ENCODE data around the gene HOXA9. TPM values are rescaled to one million over a fixed set of nuclear protein-coding genes. Genes with fewer than 3 reads are reported as not detected.

HOXA9 gene
- polyA plus RNA-seq, 4 donors: 86.6 to 118 (median 107) TPM

DNA sequence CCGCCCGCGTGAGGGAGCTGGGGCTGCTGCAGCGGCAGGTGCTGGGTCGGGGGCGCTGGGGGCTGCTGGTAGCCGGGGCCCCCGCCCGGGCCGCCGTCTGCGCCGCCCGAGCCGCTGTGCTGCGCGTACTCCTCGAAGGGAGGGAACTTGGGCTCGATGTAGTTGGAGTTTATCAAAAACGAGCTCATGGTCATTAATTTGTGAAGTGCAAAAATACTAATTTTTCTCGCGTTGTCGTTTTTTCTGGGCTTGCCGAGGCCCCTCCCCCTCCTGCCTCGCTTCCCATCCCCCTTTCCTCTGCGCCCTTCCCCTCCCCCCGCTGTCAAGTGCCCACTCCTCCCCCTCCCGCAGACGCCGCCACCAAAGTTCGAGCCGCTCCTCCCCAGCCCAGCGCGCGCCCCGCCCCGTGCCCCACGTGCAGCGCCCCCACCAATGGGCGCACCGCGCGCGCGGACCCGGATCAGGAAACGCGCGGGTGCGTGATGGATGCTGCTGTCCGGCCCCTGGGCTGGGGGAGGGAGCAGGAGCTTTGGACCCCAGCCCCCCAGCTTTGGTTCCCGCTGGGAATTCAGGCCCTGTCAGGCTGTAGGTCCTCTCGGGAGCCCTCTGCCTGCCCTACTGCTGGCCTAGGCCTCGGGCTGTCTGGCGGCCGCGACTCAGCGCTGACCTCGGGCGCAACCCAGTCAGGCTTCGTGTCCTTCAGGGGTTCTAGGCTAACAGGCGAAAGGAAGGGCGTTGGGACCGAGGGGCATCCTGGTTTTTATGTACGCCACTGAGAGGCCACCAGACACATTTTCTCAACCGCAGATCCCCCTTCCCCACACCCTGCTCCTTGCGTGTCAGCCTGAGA is 34.6 kb downstream of the HOXA9 start, which contains the start of gene HOXA4:
HOXA4 (minus strand) TSS at position 218 of the 850 bp plus-strand sequence; CDS start at position 194, 24 bp downstream.
- peak in 1 of 4 donors; percentile 86 for DNase-seq (ENCODE audit: low read depth in 4 of 4, low spot score in 2 of 4)

DNA sequence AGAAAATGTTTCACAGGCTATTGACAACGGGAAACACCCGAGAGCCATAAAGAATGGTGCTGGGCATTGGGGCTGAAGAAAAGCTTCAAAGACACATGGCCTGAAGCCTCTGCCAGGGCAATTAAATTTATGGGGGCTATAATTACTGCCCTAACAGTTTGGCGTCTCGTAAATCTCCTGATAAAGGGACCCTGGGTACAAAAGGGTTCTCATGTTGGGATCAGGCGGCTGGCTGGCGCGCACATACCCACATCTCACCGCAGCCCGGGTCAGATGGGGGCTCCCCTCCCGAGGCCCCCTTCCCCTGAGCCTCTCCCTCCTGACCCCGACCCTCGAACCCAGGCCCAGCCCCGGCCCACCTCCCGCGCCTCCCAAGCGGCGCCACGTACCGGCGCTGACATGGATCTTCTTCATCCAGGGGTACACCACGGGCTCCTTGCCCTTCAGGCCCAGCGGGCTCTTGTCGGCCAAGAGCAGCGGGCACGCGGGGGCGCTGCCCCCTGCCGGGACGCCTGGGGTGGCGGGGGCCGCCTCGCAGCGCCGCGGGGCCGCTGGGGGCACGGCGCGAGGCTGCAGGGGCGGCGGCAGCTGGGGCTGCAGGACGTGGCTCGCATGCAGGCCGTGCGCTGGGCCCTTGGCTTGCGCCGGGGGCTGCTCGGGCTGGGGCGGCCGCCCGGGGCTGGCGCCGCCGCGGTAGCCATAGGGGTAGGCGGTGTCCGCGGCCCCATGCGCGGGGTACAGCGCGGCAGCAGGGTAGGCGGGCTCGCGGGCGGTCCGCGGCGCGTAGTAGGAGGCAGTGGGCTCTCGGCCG is 35.4 kb downstream of the HOXA9 start:
- no peak for DNase-seq (ENCODE audit: low read depth in 4 of 4, low spot score in 2 of 4)

DNA sequence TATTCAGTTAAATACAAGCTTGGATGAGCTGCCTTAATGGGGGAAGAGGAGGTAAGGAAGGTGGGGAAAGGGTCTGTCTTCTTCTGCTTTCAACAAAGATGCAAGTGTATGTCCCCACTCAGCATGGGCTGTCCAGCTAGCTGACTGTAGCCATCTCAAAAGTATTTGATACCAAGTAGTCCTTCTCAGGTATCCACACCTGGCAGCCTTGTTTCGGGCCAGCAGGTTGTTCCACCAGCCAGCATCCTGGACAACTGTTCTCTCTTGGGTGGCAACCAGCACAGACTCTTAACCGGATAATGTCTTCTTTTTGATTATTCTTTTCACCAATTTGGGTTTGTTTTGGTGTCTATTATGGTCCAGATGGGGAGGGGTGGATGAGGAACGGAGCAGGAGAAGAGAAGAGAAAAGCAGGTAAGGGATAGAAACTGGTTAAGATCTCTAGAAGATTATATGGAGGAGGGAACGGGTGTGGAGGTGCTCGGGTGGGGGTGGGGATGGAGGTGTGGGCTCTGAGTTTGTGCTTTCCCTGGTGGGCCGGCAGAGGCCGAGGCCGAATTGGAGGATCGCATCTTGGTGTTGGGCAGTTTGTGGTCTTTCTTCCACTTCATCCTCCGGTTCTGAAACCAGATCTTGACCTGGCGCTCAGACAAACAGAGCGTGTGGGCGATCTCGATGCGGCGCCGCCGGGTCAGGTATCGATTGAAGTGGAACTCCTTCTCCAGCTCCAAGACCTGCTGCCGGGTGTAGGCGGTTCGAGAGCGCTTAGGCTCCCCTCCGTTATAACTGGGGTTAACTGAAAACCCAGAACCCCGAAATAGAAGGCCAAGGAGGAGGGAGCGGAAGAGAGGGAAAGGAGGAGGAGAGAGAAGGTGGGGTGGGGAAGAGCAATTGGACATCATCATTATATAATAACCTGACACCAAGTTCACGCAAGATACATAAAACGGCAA is 36.3 kb downstream of the HOXA9 start:
- no peak for DNase-seq (ENCODE audit: low read depth in 4 of 4, low spot score in 2 of 4)

DNA sequence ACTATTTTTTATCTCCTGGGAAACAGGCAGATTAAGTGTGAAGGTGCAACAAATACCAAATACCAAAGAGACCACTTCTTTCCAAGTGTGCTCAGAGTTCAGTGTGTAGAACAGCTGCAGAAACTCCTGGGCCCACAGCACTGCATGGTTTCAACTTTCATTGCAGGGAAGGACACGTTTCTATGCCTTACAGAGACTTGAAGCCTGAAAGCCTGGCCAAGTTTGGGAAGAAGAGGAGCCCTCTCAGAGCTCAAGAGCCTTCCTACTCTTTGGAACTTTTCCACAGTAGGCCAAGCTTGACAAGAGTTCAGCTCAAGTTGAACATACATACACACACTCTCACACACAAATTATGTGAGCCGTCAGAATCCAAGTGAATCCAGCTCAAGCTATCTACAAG is 37.3 kb downstream of the HOXA9 start:
- no peak for DNase-seq (ENCODE audit: low read depth in 4 of 4, low spot score in 2 of 4)

DNA sequence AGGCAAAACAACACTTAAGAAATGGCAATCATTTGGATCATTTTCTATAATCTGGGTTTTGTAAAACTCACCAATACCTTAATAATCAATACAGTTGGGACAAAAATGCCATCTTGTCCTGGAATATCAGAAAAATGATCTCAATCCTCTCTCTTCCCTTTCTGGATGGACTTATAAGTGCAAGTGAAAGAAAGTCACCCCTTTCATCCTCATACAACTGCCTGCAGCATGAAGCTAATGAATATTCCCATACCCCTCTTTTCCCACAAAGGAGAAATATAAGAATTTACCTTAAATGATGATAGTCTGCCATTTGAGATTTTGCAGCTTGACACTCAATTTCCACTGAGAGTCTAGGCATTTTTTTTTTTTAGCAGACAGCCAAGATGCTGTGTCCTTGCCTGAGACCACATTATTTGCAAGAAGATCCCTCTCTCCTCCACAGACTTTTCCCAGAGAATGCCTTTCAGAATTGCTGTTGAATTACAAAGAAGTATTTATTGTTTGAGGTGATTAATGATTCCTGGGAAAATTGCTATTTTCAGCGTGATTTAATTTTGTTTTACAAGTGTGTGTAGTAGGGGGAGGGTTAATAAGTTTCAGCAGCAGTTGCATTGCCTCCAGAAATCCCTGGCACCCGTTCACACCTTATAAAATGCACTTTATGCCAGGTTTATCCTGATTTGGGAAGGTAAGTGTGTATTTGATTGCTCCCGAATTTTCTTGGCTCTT is 38.6 kb downstream of the HOXA9 start:
- DNase-seq (ENCODE audit: low read depth in 4 of 4, low spot score in 2 of 4): no peak

DNA sequence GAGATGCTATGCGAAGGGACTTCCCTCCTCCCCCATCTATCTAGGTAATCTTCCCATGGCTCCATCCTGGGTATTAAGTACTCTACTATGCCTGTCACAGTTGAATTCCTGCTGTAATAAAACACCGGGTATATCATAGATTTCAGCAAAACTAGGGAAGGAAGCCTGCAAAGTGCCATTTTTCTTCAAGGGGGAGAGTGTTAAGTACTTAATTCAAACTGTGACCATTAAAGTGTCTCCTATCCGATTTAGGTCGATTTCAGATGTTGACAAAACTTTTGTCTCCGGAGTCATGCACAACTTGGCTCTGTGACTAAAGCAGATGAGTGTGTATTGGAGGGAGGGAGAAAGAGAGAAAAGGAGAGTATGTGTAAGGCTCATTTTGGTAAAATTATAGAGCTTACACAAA is 39.3 kb downstream of the HOXA9 start:
- no peak for DNase-seq (ENCODE audit: low read depth in 4 of 4, low spot score in 2 of 4)

DNA sequence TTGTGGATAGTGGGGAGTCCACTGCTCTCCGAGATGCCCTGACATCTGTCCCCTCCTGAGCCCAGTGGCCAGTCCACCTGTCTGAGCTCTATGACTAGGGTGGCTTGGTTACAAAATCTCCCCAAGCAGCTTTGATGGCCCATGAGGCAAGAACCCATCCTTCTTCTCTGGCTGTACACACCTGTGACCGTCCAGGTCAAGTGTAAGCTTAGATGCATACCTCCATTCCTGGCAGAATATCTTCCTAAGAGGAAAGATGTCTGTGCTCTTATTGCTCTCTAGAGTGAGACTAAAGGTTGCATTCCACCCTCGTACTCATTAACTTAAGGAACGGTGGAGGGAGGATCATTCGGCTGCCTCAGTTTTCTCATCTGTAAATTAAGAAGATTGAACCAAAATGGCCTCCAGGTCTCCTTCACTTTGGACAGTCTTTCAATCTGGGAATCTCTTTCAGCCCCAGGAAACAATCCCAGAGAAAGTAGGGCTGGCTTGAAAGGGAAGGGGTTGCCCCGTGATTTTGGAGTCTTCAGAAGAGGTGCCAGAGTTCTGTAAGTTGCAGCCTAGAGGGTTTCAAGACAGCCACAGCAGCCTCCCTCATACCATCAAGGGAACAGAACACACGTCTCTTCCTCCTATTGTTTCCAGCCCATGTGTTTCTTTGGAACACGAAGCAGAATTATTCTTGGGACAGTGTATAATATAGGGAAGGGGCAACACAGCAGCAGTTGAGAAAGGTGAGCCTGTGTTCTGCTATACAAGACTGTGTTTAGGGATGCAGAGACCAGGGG is 40.2 kb downstream of the HOXA9 start:
- no peak for DNase-seq (ENCODE audit: low read depth in 4 of 4, low spot score in 2 of 4)

DNA sequence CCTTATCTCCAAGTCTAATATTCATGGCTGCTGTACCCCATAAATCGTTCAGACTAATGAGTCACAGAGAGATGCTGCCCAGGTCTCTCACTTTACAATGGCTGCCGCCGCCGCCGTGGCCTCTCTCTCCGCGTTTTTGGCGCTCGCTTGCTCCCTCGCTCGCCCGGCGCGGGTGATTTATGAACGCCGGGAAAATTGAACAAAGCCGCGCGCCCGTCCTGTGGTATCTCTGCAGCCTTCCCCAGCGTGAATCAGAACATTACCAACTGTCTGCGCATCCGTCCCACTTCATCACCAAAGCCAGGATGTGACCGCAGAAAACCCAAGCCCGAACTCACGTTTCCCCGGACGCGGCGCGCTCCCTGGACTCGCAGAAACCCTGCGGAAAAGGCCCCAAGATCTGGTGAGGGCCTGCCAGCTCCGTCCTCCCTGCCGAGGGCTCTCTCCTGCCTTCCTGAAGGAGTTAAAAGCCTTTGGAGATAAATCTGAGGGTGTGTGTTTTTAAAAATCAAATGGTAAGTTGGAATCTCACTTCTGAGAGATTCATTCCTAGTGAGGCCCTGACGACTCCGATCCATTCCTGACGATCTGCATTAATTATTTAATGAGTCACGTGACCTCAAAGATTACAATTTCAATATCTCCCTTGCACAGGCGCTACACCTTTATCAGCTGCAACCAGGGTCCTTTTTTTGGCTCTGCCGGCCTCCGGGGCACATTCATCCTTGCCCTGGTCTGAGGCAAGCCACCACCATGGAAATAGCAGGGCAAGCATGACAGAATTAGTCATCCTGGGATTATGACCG is 41.0 kb downstream of the HOXA9 start:
- DNase-seq (ENCODE audit: low read depth in 4 of 4, low spot score in 2 of 4): no peak

DNA sequence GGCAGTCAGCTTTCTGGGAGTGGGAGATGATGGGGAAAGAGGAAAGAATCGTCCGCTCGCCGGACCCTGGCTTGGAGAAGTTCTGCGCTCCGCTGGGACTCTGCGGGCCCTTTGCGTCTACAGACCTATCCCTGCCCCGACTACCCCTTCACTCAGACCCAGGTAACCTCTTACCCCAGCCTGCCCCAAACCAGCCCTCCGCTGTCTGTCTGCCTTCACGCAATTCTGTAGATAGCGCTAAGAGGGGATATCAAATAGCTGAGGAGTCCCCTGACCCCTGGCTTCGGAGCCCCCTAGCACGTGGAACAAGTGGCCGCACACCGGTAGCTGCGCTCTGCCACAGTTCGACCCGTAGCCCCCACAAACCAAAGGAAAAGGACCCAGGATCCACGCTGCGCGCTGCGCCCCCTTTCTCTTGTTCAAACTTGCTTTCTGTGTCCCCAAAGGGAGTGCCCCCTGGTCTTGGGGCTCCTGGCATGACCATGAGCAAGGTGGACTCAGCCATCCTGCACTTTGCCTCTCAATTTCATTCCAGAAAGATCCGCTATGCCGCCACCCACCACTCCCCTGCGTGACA is 41.8 kb downstream of the HOXA9 start:
- DNase-seq (ENCODE audit: low read depth in 4 of 4, low spot score in 2 of 4): no peak

DNA sequence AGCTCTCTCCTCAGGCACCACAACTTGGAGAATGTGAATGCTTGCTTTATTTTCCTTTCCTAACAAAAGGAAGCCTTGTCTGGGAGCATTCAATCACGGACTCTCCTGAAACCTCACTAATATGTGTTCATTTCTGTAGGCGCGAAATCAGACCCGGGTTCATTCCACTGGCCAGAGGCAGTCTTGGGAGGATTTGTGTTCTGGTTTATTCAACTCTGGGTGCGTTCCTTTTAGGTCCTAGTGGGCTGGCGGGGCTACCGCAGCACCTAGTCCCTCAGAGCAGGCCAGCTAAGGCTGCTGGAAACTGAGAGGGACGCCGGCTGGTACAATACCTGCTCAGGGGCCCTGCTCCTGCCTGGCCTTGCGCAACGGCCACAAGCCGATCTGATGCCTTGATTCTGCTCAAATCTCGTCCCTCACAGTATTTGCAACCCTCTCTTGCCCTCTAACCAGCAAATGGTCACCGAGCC is 42.3 kb downstream of the HOXA9 start:
- no peak for DNase-seq (ENCODE audit: low read depth in 4 of 4, low spot score in 2 of 4)

DNA sequence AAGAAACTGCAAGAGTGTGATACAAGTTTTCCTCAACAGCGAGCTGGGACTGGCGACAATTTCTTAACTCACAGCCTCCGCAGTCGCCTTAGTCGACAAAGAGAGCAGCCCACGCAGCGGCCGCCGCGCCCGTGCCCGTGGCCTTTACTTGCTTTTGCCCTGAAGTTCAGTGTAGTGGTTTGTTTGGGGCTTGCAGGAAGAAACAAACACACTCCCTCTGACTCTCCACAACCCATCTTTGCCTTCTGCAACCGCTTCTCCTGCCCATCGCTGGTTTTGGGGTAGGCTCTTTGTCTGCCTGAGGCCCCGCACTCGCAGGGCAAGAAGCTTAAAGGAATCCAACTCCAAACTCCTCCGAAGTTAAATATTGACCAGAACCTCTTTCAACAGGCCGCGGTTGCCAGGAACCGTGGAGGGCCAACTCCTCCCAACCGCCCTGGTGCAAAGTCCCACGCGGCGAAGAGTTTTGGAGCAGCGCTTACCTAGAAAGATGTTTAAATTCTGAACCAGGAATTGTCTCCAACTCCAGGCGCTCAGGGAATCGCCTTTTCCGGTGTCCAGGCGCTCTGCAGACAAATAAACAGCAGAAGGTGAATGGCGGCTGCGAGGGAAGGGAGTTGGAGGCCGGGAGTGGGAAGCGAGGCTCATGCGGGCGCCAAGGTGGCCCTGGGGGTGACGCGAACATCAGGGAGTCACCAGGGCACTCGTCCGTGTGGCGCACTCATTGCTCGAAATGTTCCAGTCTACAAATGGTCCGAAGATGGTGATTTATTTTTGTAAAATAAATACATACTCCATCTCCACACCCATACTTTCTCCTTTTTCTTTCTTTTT is 43.0 kb downstream of the HOXA9 start:
- DNase-seq (ENCODE audit: low read depth in 4 of 4, low spot score in 2 of 4): no peak

DNA sequence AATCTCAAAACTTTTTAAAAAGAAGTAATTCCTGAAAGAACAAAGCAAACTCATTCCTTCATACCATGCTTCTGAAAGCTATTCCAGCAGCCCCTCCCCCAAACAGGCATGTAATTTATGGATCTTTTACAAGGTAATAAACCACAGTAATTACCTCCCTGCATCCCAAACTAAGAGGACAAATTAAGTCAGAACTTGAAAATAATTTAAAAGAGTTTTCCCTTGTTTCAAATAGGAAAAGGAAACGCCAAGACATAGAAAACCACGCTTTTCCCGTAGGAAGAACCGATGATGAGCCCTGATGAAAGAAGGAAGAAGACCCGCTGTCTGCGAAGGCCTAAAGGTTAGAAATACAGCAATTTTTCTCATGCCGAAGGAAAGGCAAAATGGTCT is 43.7 kb downstream of the HOXA9 start:
- no peak for DNase-seq (ENCODE audit: low read depth in 4 of 4, low spot score in 2 of 4)

DNA sequence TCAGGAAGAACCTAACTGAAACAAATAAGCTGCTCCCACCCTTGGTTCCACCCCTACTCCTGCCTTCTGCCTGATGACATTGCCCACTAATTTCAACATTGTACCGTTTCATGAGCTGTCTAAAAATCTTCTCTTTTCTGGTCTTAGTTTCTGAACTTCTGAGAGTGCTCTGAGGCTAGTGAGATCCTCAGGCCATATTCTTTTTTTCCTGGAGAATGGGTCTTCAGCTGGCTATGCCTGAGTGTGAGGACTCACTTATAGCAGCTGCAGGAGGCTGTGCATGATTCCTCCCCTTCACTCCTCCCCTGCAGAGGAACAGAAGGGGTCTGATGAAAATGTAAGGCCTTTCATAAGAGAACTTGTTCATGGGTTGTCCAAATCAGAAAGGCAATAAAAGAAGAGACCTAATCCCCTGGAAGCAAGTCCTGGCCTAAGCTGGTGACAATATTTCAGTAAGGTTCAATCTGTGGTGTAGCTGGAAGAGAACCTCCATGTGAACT is 45.9 kb downstream of the HOXA9 start:
- DNase-seq (ENCODE audit: low read depth in 4 of 4, low spot score in 2 of 4): no peak

DNA sequence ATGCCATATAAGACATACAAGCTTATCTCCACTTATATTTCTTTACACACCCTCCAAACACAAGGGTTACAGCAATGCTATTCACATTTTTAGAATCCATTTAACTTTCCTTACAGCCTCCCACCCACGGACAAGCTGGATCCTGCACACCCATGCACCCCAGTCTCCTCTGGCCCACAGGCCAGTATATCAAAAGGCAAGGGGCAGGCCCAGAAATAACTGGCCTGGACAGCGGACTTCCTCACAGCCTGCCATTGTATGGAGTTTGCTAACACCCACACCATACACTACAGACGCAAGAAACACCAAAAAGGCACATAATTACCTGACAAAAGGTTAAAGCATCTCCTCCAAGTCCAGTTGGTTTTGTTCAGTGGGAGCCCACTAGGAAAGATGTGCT is 46.8 kb downstream of the HOXA9 start:
- no peak for DNase-seq (ENCODE audit: low read depth in 4 of 4, low spot score in 2 of 4)

DNA sequence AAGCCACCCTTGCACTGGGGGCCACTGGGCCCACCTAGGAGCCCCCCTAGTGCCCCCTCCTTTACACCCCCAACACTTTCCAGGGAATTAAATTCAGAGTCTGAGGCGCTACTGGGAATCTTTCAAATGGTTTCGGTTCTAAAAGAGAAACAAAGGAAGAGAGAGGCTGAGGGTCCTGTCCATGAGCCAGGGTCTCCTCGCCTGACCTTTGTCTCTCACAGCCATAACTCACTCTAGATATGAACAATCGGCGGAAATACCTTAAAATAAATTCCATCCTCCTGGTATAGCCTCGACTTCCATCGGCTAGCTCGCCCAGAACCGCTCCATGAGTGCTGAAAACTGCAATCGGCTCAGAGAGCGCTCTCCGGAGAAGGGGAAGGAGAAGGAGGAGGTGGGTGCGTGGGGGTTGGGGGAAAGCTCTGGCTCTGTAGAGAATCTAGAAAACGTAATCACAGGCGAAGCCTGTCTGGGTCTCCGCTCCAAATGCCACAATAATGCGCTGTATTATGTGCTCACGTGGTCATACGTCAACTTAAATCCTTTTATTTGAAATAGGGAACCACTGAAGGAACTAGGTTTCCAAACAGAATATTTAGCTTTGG is 47.3 kb downstream of the HOXA9 start:
- no peak for DNase-seq (ENCODE audit: low read depth in 4 of 4, low spot score in 2 of 4)
